Tibial artery (tissue), 4 donors: Measurements from ENCODE around the gene SPTB.

Experiments used
- DNase-seq, 2 donors: peaks; one replicate each; pipeline ENCODE4 v3.0.0-alpha.2; 2019
- H3K27ac ChIP-seq, 2 donors: fragments of 200-600 bp; sonication (generic) in 1 of 2; 1 replicate in 1 of 2; 2 replicates in 1 of 2; pipeline ENCODE4 v1.5.1; 2018 to 2019; ENCODE audit warnings: mild to moderate bottlenecking in 1 of 2
- H3K27me3 ChIP-seq, 2 donors: fragments of 200-600 bp; sonication (generic) in 1 of 2; one replicate each; pipeline versions ENCODE4 v1.5.1 to v1.6.0; 2016 to 2019
- H3K36me3 ChIP-seq, 3 donors: fragments of 200-600 bp; sonication (generic) in 2 of 3; one replicate each; pipeline ENCODE4 v1.5.1; 2016 to 2019; ENCODE audit warnings: mild to moderate bottlenecking in 2 of 3
- H3K4me1 ChIP-seq, 4 donors: fragments of 200-600 bp; sonication (generic) in 2 of 4; 1 replicate in 3 of 4; 2 replicates in 1 of 4; pipeline ENCODE4 v1.5.1; 2016 to 2019
- H3K4me3 ChIP-seq, 2 donors: fragments of 200-600 bp; sonication (generic) in 1 of 2; 1 replicate in 1 of 2; 2 replicates in 1 of 2; pipeline ENCODE4 v1.5.1; 2018 to 2019; ENCODE audit warnings: mild to moderate bottlenecking in 2 of 2
- H3K9me3 ChIP-seq, 3 donors: fragments of 200-600 bp; sonication (generic) in 1 of 3; one replicate each; pipeline ENCODE4 v1.5.1; 2016 to 2019
- CTCF ChIP-seq, 2 experiments: fragments of 200-600 bp in 1 of 2; fragments of 450-650 bp in 1 of 2; IDR thresholded peaks; one replicate each; pipeline ENCODE4 v1.5.1; 2017 to 2019; ENCODE audit warnings: antibody characterized with exemption in 2 of 2, mild to moderate bottlenecking in 1 of 2, moderate library complexity in 1 of 2
- intact Hi-C: fragments of 100-400 bp; cut with DNase I; formaldehyde crosslinking; loops from one replicate; pipeline ENCODE4 v1.15.0; 2023; ENCODE audit warnings: low total_unique reads

The SPTB gene

GRCh38 chr14:64923015-64923414, 43.3 kb upstream of the SPTB start:
- Histone ChIP-seq H3K27ac (no peak overlapping the region), H3K27me3 (no peaks in the 10 kb centered on the region), H3K36me3 (peaks cover 25 to 35% (median 27%) of the 10 kb centered on the region in 3 donors), H3K4me1 (peaks cover 0 to 69% (median 18%) of the 10 kb centered on the region in 4 donors), H3K4me3 (no peak overlapping the region), H3K9me3 (no peaks in the 10 kb centered on the region)
- DNase-seq = no peak
- TF ChIP-seq CTCF (IDR thresholded peaks at IDR 0.05) = no peak
- intact Hi-C loops = no loop called here

GRCh38 chr14:64920465-64920864, 40.8 kb upstream of the SPTB start:
- Histone ChIP-seq H3K36me3 (peaks cover 16 to 19% (median 16%) of the 10 kb centered on the region in 3 donors), H3K4me3 (no peak overlapping the region), H3K27ac (peak overlapping the region; percentile 39 to 50), H3K27me3 (no peaks in the 10 kb centered on the region), H3K4me1 (peaks cover 0 to 76% (median 36%) of the 10 kb centered on the region in 4 donors), H3K9me3 (no peaks in the 10 kb centered on the region)
- intact Hi-C loops = no loop called here
- TF ChIP-seq CTCF (IDR thresholded peaks at IDR 0.05) = no peak
- no peak for DNase-seq

- Histone ChIP-seq H3K27ac (peak overlapping the region; percentile 39 to 50), H3K36me3 (peaks cover 8 to 13% (median 8%) of the 10 kb centered on the region in 3 donors), H3K9me3 (no peaks in the 10 kb centered on the region), H3K4me3 (no peak overlapping the region), H3K4me1 (peaks cover 0 to 73% (median 42%) of the 10 kb centered on the region in 4 donors), H3K27me3 (no peaks in the 10 kb centered on the region)
- no peak for DNase-seq
- TF ChIP-seq CTCF (IDR thresholded peaks at IDR 0.05) = no peak
- intact Hi-C loops = no loop called here
Measured at GRCh38 chr14:64919618-64920017, 39.9 kb upstream of the SPTB start.

GRCh38 chr14:64919215-64919614, 39.5 kb upstream of the SPTB start:
- Histone ChIP-seq H3K36me3 (peaks cover 4 to 9% (median 4%) of the 10 kb centered on the region in 3 donors), H3K27me3 (no peaks in the 10 kb centered on the region), H3K9me3 (no peaks in the 10 kb centered on the region), H3K4me1 (peaks cover 0 to 69% (median 42%) of the 10 kb centered on the region in 4 donors), H3K4me3 (no peak overlapping the region), H3K27ac (peak overlapping the region; percentile 39 to 50)
- intact Hi-C loops = no loop called here
- DNase-seq = no peak
- TF ChIP-seq CTCF (IDR thresholded peaks at IDR 0.05) = no peak

- Histone ChIP-seq H3K27me3 (no peaks in the 10 kb centered on the region), H3K9me3 (no peaks in the 10 kb centered on the region), H3K36me3 (peaks cover 0 to 5% (median 0%) of the 10 kb centered on the region in 3 donors), H3K4me3 (no peak overlapping the region), H3K27ac (peak overlapping the region; percentile 8 to 50), H3K4me1 (peaks cover 0 to 69% (median 42%) of the 10 kb centered on the region in 4 donors)
- intact Hi-C loops = no loop called here
- TF ChIP-seq CTCF (IDR thresholded peaks at IDR 0.05) = no peak
- no peak for DNase-seq
Measured at GRCh38 chr14:64918216-64918615, 38.5 kb upstream of the SPTB start.

GRCh38 chr14:64915797-64916196, 36.1 kb upstream of the SPTB start:
- H3K27ac ChIP-seq = peak overlapping the region in 1 of 2 donors; percentile 95
- H3K36me3 ChIP-seq = peaks cover 0 to 5% (median 0%) of the 10 kb centered on the region in 3 donors
- intact Hi-C loops = no loop called here
- no peak for DNase-seq
- H3K27me3 ChIP-seq = no peaks in the 10 kb centered on the region
- H3K9me3 ChIP-seq = no peaks in the 10 kb centered on the region
- peak overlapping the region; percentile 84 to 99 for H3K4me3 ChIP-seq
- H3K4me1 ChIP-seq = peaks cover 0 to 63% (median 40%) of the 10 kb centered on the region in 4 donors
- no peak for TF ChIP-seq CTCF (IDR thresholded peaks at IDR 0.05)
